ENCODE results near the gene ZNF276.

GRCh38 chr16:89775223-89775622 lies 53.9 kb downstream of the ZNF276 start:
- TF ChIP-seq, protein P1, sequence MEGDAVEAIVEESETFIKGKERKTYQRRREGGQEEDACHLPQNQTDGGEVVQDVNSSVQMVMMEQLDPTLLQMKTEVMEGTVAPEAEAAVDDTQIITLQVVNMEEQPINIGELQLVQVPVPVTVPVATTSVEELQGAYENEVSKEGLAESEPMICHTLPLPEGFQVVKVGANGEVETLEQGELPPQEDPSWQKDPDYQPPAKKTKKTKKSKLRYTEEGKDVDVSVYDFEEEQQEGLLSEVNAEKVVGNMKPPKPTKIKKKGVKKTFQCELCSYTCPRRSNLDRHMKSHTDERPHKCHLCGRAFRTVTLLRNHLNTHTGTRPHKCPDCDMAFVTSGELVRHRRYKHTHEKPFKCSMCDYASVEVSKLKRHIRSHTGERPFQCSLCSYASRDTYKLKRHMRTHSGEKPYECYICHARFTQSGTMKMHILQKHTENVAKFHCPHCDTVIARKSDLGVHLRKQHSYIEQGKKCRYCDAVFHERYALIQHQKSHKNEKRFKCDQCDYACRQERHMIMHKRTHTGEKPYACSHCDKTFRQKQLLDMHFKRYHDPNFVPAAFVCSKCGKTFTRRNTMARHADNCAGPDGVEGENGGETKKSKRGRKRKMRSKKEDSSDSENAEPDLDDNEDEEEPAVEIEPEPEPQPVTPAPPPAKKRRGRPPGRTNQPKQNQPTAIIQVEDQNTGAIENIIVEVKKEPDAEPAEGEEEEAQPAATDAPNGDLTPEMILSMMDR (IDR thresholded peaks at IDR 0.05) = no peak
- TF ChIP-seq ZFX (IDR thresholded peaks at IDR 0.05; ENCODE audit: borderline replicate concordance) = no peak
